SK-N-SH treated with all-trans-retinoic acid at 6 μM for 48 hours (cell line): Measurements from ENCODE around the gene OR7A5.

Experiments
- ATAC-seq: fragments of 200-7000 bp; cut with Tn5 transposase; 3 replicates; pipeline ENCODE4 v1.9.1; 2020; ENCODE audit warnings: mild to moderate bottlenecking, moderate library complexity
- ARNTL ChIP-seq: fragments of 450-650 bp; formaldehyde crosslinking; IDR thresholded peaks from 2 replicates; pipeline ENCODE4 v1.5.0; 2020; ENCODE audit warnings: low read depth, mild to moderate bottlenecking, moderate library complexity, borderline replicate concordance
- BACH2 ChIP-seq: fragments of 250-450 bp; sonication (Bioruptor Pico); IDR thresholded peaks from 2 replicates; pipeline ENCODE4 v1.9.0; 2021; ENCODE audit warnings: mild to moderate bottlenecking, borderline replicate concordance
- CSDC2 ChIP-seq: fragments of 250-450 bp; sonication (Bioruptor Pico); IDR thresholded peaks from 2 replicates; pipeline ENCODE4 v1.5.0; 2020; ENCODE audit warnings: mild to moderate bottlenecking, moderate library complexity
- ESRRG ChIP-seq: fragments of 250-450 bp; sonication (Bioruptor Pico); IDR thresholded peaks from 2 replicates; pipeline ENCODE4 v1.6.1; 2021; ENCODE audit warnings: mild to moderate bottlenecking
- GLIS3 ChIP-seq: fragments of 250-450 bp; sonication (Bioruptor Pico); IDR thresholded peaks from 2 replicates; pipeline ENCODE4 v1.5.0; 2020; ENCODE audit warnings: mild to moderate bottlenecking, moderate library complexity
- ISL1 ChIP-seq: fragments of 250-450 bp; sonication (Bioruptor Pico); IDR thresholded peaks from 2 replicates; pipeline ENCODE4 v2.1.2; 2022; ENCODE audit warnings: mild to moderate bottlenecking, moderate library complexity
- OSR1 ChIP-seq: fragments of 250-450 bp; sonication (Bioruptor Pico); IDR thresholded peaks from 2 replicates; pipeline ENCODE4 v1.8.0; 2022; ENCODE audit warnings: moderate library complexity, mild to moderate bottlenecking, inconsistent platforms
- PPARA ChIP-seq: fragments of 250-450 bp; sonication (Bioruptor Pico); IDR thresholded peaks from 2 replicates; pipeline ENCODE4 v1.5.0; 2020; ENCODE audit warnings: mild to moderate bottlenecking, borderline replicate concordance
- SNAI2 ChIP-seq: fragments of 250-450 bp; sonication (Bioruptor Pico); IDR thresholded peaks from 2 replicates; pipeline ENCODE4 v1.5.0; 2020; ENCODE audit warnings: mild to moderate bottlenecking, moderate library complexity
- TCF4 ChIP-seq: fragments of 250-450 bp; sonication (Bioruptor Pico); IDR thresholded peaks from 2 replicates; pipeline ENCODE4 v1.8.0; 2021; ENCODE audit warnings: mild to moderate bottlenecking, moderate library complexity, borderline replicate concordance
- TOX ChIP-seq: fragments of 250-450 bp; sonication (Bioruptor Pico); IDR thresholded peaks from 2 replicates; pipeline ENCODE4 v1.8.0; 2021; ENCODE audit warnings: mild to moderate bottlenecking, moderate library complexity, borderline replicate concordance
- ZFP3 ChIP-seq: fragments of 250-450 bp; sonication (Bioruptor Pico); IDR thresholded peaks from 2 replicates; pipeline ENCODE4 v1.5.0; 2020; ENCODE audit warnings: mild to moderate bottlenecking, moderate library complexity
- ZFP30 ChIP-seq: fragments of 450-650 bp; formaldehyde crosslinking; IDR thresholded peaks from 2 replicates; pipeline ENCODE4 v1.5.0; 2022; ENCODE audit warnings: mild to moderate bottlenecking, moderate library complexity
- ZNF565 ChIP-seq: fragments of 450-650 bp; formaldehyde crosslinking; conservative IDR thresholded peaks from 2 replicates; pipeline ENCODE4 v1.5.0; 2020; ENCODE audit warnings: low read depth, mild to moderate bottlenecking, moderate library complexity
- ZNF70 ChIP-seq: fragments of 450-650 bp; formaldehyde crosslinking; IDR thresholded peaks from 2 replicates; pipeline ENCODE4 v1.5.0; 2020; ENCODE audit warnings: mild to moderate bottlenecking, moderate library complexity
- ZNF8 ChIP-seq: fragments of 450-650 bp; formaldehyde crosslinking; IDR thresholded peaks from 2 replicates; pipeline ENCODE4 v1.5.0; 2020; ENCODE audit warnings: mild to moderate bottlenecking, moderate library complexity
- TF ChIP-seq, protein P1 (sequence below): fragments of 250-450 bp; sonication (Bioruptor Pico); IDR thresholded peaks from 2 replicates; pipeline ENCODE4 v1.5.0; 2020; ENCODE audit warnings: mild to moderate bottlenecking, moderate library complexity
- TF ChIP-seq, protein P2 (sequence below): fragments of 250-450 bp; sonication (Bioruptor Pico); IDR thresholded peaks from 2 replicates; pipeline ENCODE4 v1.8.0; 2021; ENCODE audit warnings: low read depth, mild to moderate bottlenecking, moderate library complexity, borderline replicate concordance
- TF ChIP-seq, protein P3 (sequence below): fragments of 250-450 bp; sonication (Bioruptor Pico); IDR thresholded peaks from 2 replicates; pipeline ENCODE4 v1.8.0; 2020; ENCODE audit warnings: mild to moderate bottlenecking, moderate library complexity, borderline replicate concordance
- TF ChIP-seq, protein P4 (sequence below): fragments of 250-450 bp; sonication (Bioruptor Pico); IDR thresholded peaks from 2 replicates; pipeline ENCODE4 v1.5.1; 2021; ENCODE audit warnings: mild to moderate bottlenecking, moderate library complexity

The OR7A5 gene

DNA sequence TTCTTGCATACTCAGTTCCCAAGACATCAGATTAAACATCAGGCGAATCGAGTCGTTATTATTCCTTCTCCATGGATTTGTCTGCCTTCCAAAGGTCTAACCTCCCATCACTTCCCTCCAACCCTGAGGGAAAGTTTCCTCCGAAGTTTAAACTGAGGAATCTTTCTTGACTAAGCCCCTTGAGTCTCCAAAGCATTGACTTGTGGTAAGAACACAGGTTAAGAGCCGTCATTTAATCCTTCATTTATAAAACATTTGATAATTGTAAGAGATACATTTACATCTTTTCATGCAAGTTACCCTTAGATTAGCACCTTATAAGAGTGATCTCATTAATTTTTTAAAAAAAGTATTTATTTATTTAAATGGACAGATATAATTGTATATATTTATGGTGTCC, 13.8 kb upstream of the OR7A5 start, which contains the start of gene OR7A10:
Gene OR7A10, minus strand, starts transcription at position 101 of the 400 bp plus-strand sequence. CDS start 7,045 bp downstream, outside the sequence.
- TF ChIP-seq ARNTL (CRISPR knock-in tag): no peak
- TF ChIP-seq ZFP3 (CRISPR knock-in tag): no peak
- TF ChIP-seq TOX (CRISPR knock-in tag): no peak
- TF ChIP-seq OSR1: no peak
- no peak for TF ChIP-seq CSDC2
- TF ChIP-seq ZFP30 (CRISPR knock-in tag): no peak
- no peak for TF ChIP-seq SNAI2 (CRISPR knock-in tag)
- TF ChIP-seq, protein P1, sequence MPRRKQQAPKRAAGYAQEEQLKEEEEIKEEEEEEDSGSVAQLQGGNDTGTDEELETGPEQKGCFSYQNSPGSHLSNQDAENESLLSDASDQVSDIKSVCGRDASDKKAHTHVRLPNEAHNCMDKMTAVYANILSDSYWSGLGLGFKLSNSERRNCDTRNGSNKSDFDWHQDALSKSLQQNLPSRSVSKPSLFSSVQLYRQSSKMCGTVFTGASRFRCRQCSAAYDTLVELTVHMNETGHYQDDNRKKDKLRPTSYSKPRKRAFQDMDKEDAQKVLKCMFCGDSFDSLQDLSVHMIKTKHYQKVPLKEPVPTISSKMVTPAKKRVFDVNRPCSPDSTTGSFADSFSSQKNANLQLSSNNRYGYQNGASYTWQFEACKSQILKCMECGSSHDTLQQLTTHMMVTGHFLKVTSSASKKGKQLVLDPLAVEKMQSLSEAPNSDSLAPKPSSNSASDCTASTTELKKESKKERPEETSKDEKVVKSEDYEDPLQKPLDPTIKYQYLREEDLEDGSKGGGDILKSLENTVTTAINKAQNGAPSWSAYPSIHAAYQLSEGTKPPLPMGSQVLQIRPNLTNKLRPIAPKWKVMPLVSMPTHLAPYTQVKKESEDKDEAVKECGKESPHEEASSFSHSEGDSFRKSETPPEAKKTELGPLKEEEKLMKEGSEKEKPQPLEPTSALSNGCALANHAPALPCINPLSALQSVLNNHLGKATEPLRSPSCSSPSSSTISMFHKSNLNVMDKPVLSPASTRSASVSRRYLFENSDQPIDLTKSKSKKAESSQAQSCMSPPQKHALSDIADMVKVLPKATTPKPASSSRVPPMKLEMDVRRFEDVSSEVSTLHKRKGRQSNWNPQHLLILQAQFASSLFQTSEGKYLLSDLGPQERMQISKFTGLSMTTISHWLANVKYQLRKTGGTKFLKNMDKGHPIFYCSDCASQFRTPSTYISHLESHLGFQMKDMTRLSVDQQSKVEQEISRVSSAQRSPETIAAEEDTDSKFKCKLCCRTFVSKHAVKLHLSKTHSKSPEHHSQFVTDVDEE (CRISPR knock-in tag): no peak
- no peak for TF ChIP-seq ZNF70 (CRISPR knock-in tag)
- TF ChIP-seq ZNF565: no peak
- TF ChIP-seq GLIS3 (CRISPR knock-in tag): no peak
- TF ChIP-seq ISL1 (CRISPR knock-in tag): no peak
- no peak for TF ChIP-seq TCF4 (CRISPR knock-in tag)
- no peak for TF ChIP-seq ZNF8 (CRISPR knock-in tag)
- TF ChIP-seq PPARA (CRISPR knock-in tag): no peak
- no peak for TF ChIP-seq BACH2
- TF ChIP-seq, protein P2, sequence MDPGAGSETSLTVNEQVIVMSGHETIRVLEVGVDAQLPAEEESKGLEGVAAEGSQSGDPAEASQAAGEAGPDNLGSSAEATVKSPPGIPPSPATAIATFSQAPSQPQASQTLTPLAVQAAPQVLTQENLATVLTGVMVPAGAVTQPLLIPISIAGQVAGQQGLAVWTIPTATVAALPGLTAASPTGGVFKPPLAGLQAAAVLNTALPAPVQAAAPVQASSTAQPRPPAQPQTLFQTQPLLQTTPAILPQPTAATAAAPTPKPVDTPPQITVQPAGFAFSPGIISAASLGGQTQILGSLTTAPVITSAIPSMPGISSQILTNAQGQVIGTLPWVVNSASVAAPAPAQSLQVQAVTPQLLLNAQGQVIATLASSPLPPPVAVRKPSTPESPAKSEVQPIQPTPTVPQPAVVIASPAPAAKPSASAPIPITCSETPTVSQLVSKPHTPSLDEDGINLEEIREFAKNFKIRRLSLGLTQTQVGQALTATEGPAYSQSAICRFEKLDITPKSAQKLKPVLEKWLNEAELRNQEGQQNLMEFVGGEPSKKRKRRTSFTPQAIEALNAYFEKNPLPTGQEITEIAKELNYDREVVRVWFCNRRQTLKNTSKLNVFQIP: no peak
- TF ChIP-seq, protein P3, sequence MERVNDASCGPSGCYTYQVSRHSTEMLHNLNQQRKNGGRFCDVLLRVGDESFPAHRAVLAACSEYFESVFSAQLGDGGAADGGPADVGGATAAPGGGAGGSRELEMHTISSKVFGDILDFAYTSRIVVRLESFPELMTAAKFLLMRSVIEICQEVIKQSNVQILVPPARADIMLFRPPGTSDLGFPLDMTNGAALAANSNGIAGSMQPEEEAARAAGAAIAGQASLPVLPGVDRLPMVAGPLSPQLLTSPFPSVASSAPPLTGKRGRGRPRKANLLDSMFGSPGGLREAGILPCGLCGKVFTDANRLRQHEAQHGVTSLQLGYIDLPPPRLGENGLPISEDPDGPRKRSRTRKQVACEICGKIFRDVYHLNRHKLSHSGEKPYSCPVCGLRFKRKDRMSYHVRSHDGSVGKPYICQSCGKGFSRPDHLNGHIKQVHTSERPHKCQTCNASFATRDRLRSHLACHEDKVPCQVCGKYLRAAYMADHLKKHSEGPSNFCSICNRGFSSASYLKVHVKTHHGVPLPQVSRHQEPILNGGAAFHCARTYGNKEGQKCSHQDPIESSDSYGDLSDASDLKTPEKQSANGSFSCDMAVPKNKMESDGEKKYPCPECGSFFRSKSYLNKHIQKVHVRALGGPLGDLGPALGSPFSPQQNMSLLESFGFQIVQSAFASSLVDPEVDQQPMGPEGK (CRISPR knock-in tag): no peak
- no peak for ATAC-seq

DNA sequence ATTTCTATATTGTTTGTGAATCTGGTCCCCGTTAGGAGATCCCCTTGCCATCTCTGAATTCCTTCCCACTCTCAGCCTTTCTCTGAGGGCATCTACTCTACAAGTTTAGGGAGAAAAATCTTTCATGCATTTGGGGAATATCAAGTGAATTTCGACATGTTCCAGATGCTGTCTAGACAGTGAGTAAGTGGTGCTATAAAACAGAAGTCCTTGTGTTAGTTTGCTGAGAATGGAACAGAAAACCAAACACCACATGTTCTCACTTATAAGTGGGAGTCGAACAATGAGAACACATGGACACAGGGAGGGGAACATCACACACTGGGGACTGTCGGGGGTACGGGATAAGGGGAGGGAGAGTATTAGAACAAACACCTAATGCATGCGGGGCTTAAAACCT, 8.6 kb upstream of the OR7A5 start:
- TF ChIP-seq ZFP3 (CRISPR knock-in tag) (no peak), ISL1 (CRISPR knock-in tag) (no peak), ESRRG (CRISPR knock-in tag) (no peak), ARNTL (CRISPR knock-in tag) (no peak), ZNF70 (CRISPR knock-in tag) (no peak), SNAI2 (CRISPR knock-in tag) (no peak)
- TF ChIP-seq, protein P4, sequence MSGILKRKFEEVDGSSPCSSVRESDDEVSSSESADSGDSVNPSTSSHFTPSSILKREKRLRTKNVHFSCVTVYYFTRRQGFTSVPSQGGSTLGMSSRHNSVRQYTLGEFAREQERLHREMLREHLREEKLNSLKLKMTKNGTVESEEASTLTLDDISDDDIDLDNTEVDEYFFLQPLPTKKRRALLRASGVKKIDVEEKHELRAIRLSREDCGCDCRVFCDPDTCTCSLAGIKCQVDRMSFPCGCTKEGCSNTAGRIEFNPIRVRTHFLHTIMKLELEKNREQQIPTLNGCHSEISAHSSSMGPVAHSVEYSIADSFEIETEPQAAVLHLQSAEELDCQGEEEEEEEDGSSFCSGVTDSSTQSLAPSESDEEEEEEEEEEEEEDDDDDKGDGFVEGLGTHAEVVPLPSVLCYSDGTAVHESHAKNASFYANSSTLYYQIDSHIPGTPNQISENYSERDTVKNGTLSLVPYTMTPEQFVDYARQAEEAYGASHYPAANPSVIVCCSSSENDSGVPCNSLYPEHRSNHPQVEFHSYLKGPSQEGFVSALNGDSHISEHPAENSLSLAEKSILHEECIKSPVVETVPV (CRISPR knock-in tag): no peak
- TF ChIP-seq, protein P2: no peak
- TF ChIP-seq, all 23 proteins: peak for 0
- ATAC-seq: no peak

DNA sequence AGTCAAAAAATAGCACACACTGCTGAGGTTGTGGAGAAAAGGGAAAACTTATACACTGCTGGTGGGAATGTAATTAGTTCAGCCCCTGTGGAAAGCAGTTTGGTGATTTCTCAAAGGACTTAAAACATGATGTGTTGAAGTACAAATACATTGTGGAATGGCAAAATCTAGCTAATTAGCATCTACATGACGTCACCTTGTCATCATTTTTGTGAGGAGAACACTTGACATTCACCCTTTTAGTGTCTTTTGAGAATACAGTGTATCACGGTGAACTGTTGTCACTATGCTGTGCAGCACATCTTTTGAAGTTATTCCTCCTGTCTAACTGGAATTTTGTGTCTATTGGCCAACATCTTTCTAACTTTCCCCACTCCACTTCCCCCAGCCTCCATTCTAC, 8.2 kb upstream of the OR7A5 start:
- ATAC-seq: no peak
- TF ChIP-seq, protein P1 (CRISPR knock-in tag): no peak
- TF ChIP-seq PPARA (CRISPR knock-in tag) (no peak), ISL1 (CRISPR knock-in tag) (no peak), ESRRG (CRISPR knock-in tag) (no peak), ZNF70 (CRISPR knock-in tag) (no peak), SNAI2 (CRISPR knock-in tag) (no peak)
- TF ChIP-seq, protein P2: no peak
- TF ChIP-seq, protein P4 (CRISPR knock-in tag): no peak
